Gastrocnemius medialis (tissue), 4 donors: ENCODE data around the gene IQSEC1. TPM values are rescaled to one million over a fixed set of nuclear protein-coding genes. Genes with fewer than 3 reads are reported as not detected.

Experiments used
- ATAC-seq, 2 donors: fragments of 150-250 bp; one replicate each; pipeline ENCODE4 v1.9.1; 2016
- DNase-seq, 2 donors: peaks; one replicate each; pipeline ENCODE4 v3.0.0-alpha.2; 2019
- H3K27ac ChIP-seq, 4 donors: fragments of 200-600 bp; sonication (generic); 1 replicate in 1 of 4; 2 replicates in 3 of 4; pipeline ENCODE4 v1.5.1; 2016 to 2018; ENCODE audit warnings: mild to moderate bottlenecking in 2 of 4, moderate library complexity in 1 of 4
- H3K27me3 ChIP-seq, 3 donors: fragments of 200-600 bp; sonication (generic) in 2 of 3; 1 replicate in 1 of 3; 2 replicates in 2 of 3; pipeline versions ENCODE4 v1.5.1 to v1.6.0; 2016 to 2019; ENCODE audit warnings: mild to moderate bottlenecking in 1 of 3, moderate library complexity in 1 of 3
- H3K36me3 ChIP-seq, 2 donors: fragments of 200-600 bp; sonication (generic) in 1 of 2; one replicate each; pipeline ENCODE4 v1.5.1; 2017 to 2018
- H3K4me1 ChIP-seq, 2 donors: fragments of 200-600 bp; sonication (generic) in 1 of 2; one replicate each; pipeline ENCODE4 v1.5.1; 2016 to 2017; ENCODE audit warnings: mild to moderate bottlenecking in 2 of 2
- H3K4me3 ChIP-seq, 4 donors: fragments of 200-600 bp; sonication (generic) in 3 of 4; 1 replicate in 1 of 4; 2 replicates in 3 of 4; pipeline ENCODE4 v1.5.1; 2016 to 2019; ENCODE audit warnings: mild to moderate bottlenecking in 2 of 4
- H3K9me3 ChIP-seq, 3 donors: fragments of 200-600 bp; sonication (generic) in 2 of 3; 1 replicate in 1 of 3; 2 replicates in 2 of 3; pipeline ENCODE4 v1.5.1; 2016 to 2019
- POLR2A ChIP-seq, 2 donors: fragments of 450-650 bp; IDR thresholded peaks; one replicate each; pipeline ENCODE4 v1.6.1; 2017; ENCODE audit warnings: antibody characterized with exemption in 2 of 2, mild to moderate bottlenecking in 2 of 2, moderate library complexity in 2 of 2
- in situ Hi-C, 4 donors: fragments of 200-750 bp; cut with MboI; loops; one replicate each; pipeline versions ENCODE4 v1.15.0 to v1.8.0; 2017; ENCODE audit warnings: low sequenced_read_pairs in 4 of 4
- intact Hi-C: fragments of 100-400 bp; cut with DNase I; formaldehyde crosslinking; loops from one replicate; pipeline ENCODE4 v1.15.1; 2023; ENCODE audit warnings: low total_unique reads
- total RNA-seq, 4 donors: library from RNA; depleted of rRNA; stranded (reverse); fragments of >200 nt; gene quantifications; one replicate each; pipeline versions ENCODE4 v1.1.0 to v1.2.3, GENCODE V29; 2016
- TF ChIP-seq, protein P1 (sequence below), 5 experiments: fragments of 450-650 bp in 3 of 5; fragments of 200-600 bp in 2 of 5; sonication (generic) in 2 of 5; IDR thresholded peaks in 4 of 5; conservative IDR thresholded peaks in 1 of 5; 1 replicate in 4 of 5; 2 replicates in 1 of 5; pipeline ENCODE4 v1.5.1; 2016 to 2019; ENCODE audit warnings: antibody characterized with exemption in 5 of 5, mild to moderate bottlenecking in 3 of 5, moderate library complexity in 3 of 5

Gene IQSEC1
- total RNA-seq, 4 donors from 2014 or later: 15.2 to 31.3 (median 28.0) TPM

DNA sequence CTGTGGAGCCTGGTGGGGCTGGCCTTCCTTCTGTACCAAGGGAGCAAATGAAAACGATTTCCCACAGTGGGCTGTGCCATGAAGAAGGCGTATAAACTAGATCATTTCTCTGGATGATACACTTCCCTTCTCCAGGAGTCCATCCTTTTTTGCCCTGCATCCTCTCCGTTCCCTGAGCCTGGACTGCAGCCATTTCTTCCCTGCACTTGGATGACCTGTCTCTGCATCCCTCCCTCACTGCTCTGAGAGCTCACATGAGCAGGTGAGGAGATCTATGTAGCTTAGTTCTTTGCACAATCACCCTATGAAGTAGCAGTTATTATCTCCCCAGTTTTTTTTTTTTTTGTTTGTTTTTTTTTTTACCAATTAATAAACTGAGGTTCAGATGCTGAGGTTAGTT lies 46.7 kb downstream of the IQSEC1 start:
- in situ Hi-C loops: no loop called here
- intact Hi-C loops: no loop called here
- ATAC-seq: no peak

DNA sequence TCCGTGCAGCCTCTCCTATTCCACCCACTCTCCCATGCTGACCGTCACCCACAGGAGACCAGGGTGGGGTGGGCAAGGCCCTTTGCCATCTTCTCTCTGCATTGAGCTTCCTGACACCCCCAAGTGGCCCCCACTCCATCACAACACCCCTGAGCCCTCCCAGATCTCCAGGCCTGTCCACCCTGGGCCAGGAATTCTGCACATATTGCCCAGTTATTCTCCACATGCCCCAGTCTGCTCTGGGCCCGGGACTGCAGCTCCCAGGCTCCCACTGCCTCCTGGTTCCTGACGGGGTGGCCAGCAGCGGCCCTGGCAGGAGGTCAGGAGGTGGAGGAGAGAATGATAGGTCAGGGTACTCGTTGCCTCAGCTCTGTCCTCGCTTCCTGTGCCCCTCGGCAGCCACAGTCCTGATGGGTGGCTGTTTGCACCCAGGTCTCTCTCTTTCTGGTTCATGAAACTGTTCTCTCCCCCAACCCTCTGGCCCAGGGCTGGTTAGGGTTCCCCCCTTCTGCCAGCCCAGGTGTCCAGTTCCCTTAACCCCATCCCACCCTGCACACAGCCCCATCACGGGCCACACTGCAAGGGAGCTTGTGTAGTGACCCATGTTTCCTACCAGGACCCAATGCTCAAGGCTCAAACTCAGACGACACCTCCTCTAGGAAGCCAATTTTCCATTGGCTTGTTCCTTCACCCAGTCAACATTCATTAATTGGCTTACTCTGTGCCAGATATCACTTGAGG lies 47.3 kb downstream of the IQSEC1 start:
- TF ChIP-seq, protein P1, sequence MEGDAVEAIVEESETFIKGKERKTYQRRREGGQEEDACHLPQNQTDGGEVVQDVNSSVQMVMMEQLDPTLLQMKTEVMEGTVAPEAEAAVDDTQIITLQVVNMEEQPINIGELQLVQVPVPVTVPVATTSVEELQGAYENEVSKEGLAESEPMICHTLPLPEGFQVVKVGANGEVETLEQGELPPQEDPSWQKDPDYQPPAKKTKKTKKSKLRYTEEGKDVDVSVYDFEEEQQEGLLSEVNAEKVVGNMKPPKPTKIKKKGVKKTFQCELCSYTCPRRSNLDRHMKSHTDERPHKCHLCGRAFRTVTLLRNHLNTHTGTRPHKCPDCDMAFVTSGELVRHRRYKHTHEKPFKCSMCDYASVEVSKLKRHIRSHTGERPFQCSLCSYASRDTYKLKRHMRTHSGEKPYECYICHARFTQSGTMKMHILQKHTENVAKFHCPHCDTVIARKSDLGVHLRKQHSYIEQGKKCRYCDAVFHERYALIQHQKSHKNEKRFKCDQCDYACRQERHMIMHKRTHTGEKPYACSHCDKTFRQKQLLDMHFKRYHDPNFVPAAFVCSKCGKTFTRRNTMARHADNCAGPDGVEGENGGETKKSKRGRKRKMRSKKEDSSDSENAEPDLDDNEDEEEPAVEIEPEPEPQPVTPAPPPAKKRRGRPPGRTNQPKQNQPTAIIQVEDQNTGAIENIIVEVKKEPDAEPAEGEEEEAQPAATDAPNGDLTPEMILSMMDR (IDR thresholded peaks at IDR 0.05 in 4 of 5, conservative IDR thresholded peaks at IDR 0.05 in 1 of 5): no peak
- TF ChIP-seq POLR2A (IDR thresholded peaks at IDR 0.05): no peak
- intact Hi-C loops (no loop called here), in situ Hi-C loops (no loop called here)
- Histone ChIP-seq H3K4me3 (no peak overlapping the region), H3K27me3 (no peaks in the 10 kb centered on the region), H3K4me1 (peaks cover 18 to 23% of the 10 kb centered on the region in 2 donors), H3K36me3 (no peaks in the 10 kb centered on the region), H3K9me3 (no peaks in the 10 kb centered on the region), H3K27ac (no peak overlapping the region)
- DNase-seq: no peak
- ATAC-seq: no peak

More for the DNA sequence above, 46.7 kb downstream of the IQSEC1 start:
- TF ChIP-seq, protein P1 (IDR thresholded peaks at IDR 0.05 in 4 of 5, conservative IDR thresholded peaks at IDR 0.05 in 1 of 5): no peak
- TF ChIP-seq POLR2A (IDR thresholded peaks at IDR 0.05): no peak
- H3K36me3 ChIP-seq: no peaks in the 10 kb centered on the region
- DNase-seq: no peak
- no peaks in the 10 kb centered on the region for H3K9me3 ChIP-seq
- H3K27me3 ChIP-seq: no peaks in the 10 kb centered on the region
- peaks cover 12 to 17% of the 10 kb centered on the region in 2 donors for H3K4me1 ChIP-seq
- H3K4me3 ChIP-seq: no peak overlapping the region
- H3K27ac ChIP-seq: no peak overlapping the region

DNA sequence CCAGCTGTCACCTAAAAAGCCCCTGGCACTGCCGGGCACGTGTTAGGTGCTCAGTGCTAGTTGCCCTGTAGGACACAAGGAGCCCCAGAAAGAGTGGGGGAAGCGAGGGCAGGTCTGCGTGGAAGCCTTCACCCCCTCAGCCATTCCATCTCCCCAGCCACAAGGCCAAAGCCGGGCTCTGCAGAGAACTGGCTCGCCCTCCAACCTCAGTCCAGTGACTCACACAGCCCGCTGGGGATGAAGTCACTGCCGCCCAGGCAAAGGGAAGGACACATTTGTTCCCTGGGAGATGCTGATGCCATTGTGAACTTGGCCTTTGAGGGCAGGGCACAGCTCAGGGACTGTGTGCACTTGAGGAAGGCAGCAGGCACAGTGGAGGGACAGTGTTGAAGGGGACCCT lies 48.1 kb downstream of the IQSEC1 start:
- Histone ChIP-seq H3K36me3 (no peaks in the 10 kb centered on the region), H3K4me3 (no peak overlapping the region), H3K4me1 (peaks cover 24 to 29% of the 10 kb centered on the region in 2 donors), H3K27ac (no peak overlapping the region), H3K9me3 (no peaks in the 10 kb centered on the region), H3K27me3 (no peaks in the 10 kb centered on the region)
- DNase-seq: no peak
- TF ChIP-seq POLR2A (IDR thresholded peaks at IDR 0.05): no peak
- TF ChIP-seq, protein P1 (IDR thresholded peaks at IDR 0.05 in 4 of 5, conservative IDR thresholded peaks at IDR 0.05 in 1 of 5): no peak
- intact Hi-C loops (no loop called here), in situ Hi-C loops (no loop called here)
- ATAC-seq: no peak

DNA sequence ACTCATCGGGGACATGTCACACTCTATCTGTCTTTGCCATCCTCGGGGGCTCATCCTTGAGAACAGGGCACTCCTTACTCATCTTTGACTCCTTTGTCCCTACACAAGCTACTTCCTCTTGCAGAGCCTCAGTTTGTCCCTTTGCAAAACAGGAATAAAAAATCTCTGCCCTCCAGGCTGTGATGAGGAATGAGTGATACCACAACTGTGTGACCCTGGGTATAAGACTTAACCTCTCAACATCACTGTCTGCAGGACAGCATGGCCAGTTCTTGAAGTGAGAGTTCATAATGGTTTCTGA lies 48.5 kb downstream of the IQSEC1 start:
- Histone ChIP-seq H3K36me3 (no peaks in the 10 kb centered on the region), H3K9me3 (no peaks in the 10 kb centered on the region), H3K4me1 (peaks cover 28 to 33% of the 10 kb centered on the region in 2 donors), H3K4me3 (no peak overlapping the region), H3K27ac (no peak overlapping the region), H3K27me3 (no peaks in the 10 kb centered on the region)
- no peak for DNase-seq
- in situ Hi-C loops (no loop called here), intact Hi-C loops (no loop called here)
- ATAC-seq: no peak
- no peak for TF ChIP-seq POLR2A (IDR thresholded peaks at IDR 0.05)
- TF ChIP-seq, protein P1 (IDR thresholded peaks at IDR 0.05 in 4 of 5, conservative IDR thresholded peaks at IDR 0.05 in 1 of 5): no peak
